Measurements from ENCODE around the gene TEDC2.

GRCh38 chr16:2422123-2422867, 37.6 kb upstream of the TEDC2 start:
- TF ChIP-seq POLR2AphosphoS5 (IDR thresholded peaks at IDR 0.05): no peak
- TF ChIP-seq, protein P1, sequence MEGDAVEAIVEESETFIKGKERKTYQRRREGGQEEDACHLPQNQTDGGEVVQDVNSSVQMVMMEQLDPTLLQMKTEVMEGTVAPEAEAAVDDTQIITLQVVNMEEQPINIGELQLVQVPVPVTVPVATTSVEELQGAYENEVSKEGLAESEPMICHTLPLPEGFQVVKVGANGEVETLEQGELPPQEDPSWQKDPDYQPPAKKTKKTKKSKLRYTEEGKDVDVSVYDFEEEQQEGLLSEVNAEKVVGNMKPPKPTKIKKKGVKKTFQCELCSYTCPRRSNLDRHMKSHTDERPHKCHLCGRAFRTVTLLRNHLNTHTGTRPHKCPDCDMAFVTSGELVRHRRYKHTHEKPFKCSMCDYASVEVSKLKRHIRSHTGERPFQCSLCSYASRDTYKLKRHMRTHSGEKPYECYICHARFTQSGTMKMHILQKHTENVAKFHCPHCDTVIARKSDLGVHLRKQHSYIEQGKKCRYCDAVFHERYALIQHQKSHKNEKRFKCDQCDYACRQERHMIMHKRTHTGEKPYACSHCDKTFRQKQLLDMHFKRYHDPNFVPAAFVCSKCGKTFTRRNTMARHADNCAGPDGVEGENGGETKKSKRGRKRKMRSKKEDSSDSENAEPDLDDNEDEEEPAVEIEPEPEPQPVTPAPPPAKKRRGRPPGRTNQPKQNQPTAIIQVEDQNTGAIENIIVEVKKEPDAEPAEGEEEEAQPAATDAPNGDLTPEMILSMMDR (IDR thresholded peaks at IDR 0.05): no peak

Measured in transverse colon (tissue), 4 donors.